Bronchial epithelial cell (primary cell): ENCODE data around the gene APC. TPM values are rescaled to one million over a fixed set of nuclear protein-coding genes. Genes with fewer than 3 reads are reported as not detected.

Experiments
- DNase-seq: peaks from one replicate; pipeline ENCODE4 v3.0.0-alpha.2; 2010; ENCODE audit warnings: low read depth
- FAIRE-seq: peaks from 2 replicates; lab custom pipeline; 2011; peaks lifted over from hg19 to GRCh38; lab: Jason Lieb, UNC
- H3K27me3 ChIP-seq: 2 replicates; pipeline ENCODE4 v1.5.1; 2011; ENCODE audit warnings: low read length; ENCODE audit not compliant: control insufficient read depth, insufficient read depth
- H3K36me3 ChIP-seq: 2 replicates; pipeline ENCODE4 v1.5.1; 2011; ENCODE audit warnings: low read length; ENCODE audit not compliant: control insufficient read depth, insufficient read depth
- H3K4me3 ChIP-seq: 2 replicates; pipeline ENCODE4 v1.5.1; 2011; ENCODE audit warnings: mild to moderate bottlenecking, low read depth, low read length, control low read depth
- CTCF ChIP-seq: IDR thresholded peaks from 2 replicates; pipeline ENCODE4 v1.5.1; 2011; ENCODE audit warnings: mild to moderate bottlenecking, moderate library complexity, low read length, control low read depth, inconsistent platforms; ENCODE audit not compliant: insufficient read depth, severe bottlenecking
- total RNA-seq: library from RNA; depleted of rRNA; stranded (reverse); fragments of >200 nt; gene quantifications from 2 replicates; pipeline ENCODE4 v1.2.1, GENCODE V29; 2014

APC gene
- total RNA-seq, 1 donor from 2014 or later: 33.7 TPM

GRCh38 chr5:112892776-112893175 lies 155.1 kb downstream of the APC start:
- no peak for TF ChIP-seq CTCF
- H3K4me3 ChIP-seq: no peak overlapping the region
- peaks cover 8% of the 10 kb centered on the region for H3K36me3 ChIP-seq
- DNase-seq (no peak), FAIRE-seq (no peak)
- H3K27me3 ChIP-seq: no peaks in the 10 kb centered on the region

GRCh38 chr5:112895682-112896081 lies 158.0 kb downstream of the APC start:
- Histone ChIP-seq H3K27me3 (no peaks in the 10 kb centered on the region), H3K36me3 (peaks cover 11% of the 10 kb centered on the region), H3K4me3 (no peak overlapping the region)
- no peak for DNase-seq
- no peak for TF ChIP-seq CTCF
- no peak for FAIRE-seq

Other genes starting within 250 kb of the APC start
- gene SRP19, start 123.4 kb downstream of the APC start, total RNA-seq: 109 TPM in 2 replicates
- 26.3 and 50.2 TPM in 2 replicates for gene REEP5, start 184.3 kb downstream of the APC start, total RNA-seq
- gene DCP2, start 238.9 kb downstream of the APC start, total RNA-seq: 22.0 and 24.0 TPM in 2 replicates